ENCODE results near the gene PCDHGA5.

DNA sequence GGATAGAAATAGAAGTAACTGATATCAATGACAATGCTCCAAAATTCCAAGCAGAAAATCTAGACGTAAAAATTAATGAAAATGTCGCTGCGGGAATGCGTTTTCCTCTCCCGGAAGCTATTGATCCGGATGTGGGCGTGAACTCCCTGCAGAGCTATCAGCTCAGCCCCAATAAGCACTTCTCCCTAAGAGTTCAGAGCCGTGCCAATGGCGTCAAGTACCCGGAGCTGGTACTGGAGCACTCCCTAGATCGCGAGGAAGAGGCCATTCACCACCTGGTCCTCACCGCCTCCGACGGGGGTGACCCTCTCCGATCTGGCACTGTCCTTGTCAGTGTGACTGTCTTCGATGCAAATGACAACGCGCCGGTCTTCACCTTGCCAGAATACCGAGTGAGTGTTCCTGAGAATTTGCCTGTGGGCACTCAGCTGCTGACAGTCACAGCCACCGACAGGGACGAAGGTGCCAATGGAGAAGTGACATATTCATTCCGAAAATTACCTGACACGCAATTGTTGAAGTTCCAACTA, 49.6 kb downstream of the PCDHGA5 start:
- TF ChIP-seq CTCF (IDR thresholded peaks at IDR 0.05 in 8 of 11, conservative IDR thresholded peaks at IDR 0.05 in 3 of 11) (no peak), POLR2A (IDR thresholded peaks at IDR 0.05) (no peak)

All from spleen (tissue), 7 donors.